ENCODE measurements around the gene RASA3.

Gene RASA3

GRCh38 chr13:113929628-113930615, 202.5 kb downstream of the RASA3 start:
- no peak for DNase-seq

DNA sequence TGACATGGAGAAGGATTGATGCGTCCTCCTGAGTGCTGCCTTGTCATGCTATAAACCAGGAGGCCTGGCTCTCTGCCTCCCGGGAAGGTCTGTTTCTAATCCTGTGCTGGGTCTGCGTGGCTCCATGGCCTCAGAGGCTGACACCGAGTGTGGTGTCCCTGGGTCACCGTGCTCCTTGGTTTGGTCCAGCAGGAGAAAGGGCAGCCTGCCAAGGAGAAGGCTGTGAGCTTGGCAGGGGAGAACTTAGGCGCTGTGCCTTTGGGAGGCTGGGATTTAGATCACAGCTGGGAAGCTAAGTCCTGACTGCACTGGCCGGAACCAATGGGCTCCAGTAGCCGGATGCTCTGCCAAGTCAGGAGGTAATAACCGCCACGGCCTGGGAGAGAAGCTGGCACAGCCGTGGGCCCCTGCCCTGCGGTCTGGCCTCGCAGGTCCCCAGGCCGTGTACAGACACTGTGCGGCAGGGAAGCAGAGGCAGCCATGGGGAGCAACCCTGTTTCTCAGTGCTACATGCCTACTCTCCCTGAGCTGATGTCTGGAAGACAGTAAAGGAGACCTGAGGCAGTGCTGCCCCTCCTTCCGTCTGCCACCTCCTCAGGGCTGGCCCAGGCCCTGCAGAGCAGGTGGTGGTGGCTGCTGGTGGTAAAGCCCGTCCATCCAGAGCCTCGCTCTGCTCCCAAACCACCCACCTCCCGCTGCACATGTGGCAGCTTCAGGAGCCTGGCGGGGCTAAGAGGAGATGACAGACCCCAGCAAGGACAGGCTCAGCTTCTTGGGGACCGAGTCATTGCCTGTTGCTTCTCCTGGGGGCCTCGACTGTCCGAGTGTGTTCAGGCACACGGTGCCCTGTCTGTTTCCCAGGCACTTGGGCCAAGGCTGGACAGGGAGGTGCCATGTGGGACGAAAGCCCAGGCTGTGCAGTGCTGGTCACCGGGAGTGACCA, 203.5 kb downstream of the RASA3 start:
- no peak for DNase-seq

Measured in inflammatory macrophage (primary cell).